Endothelial cell of umbilical vein (primary cell): ENCODE results near the gene KBTBD6. TPM values are rescaled to one million over a fixed set of nuclear protein-coding genes. Genes with fewer than 3 reads are reported as not detected.

Experiments used
- BruUV-seq: library from RNA; stranded (reverse); fragments of 400-500 nt; replicated peaks from 2 replicates; lab custom pipeline; 2021; lab: Mats Ljungman, UMichigan
- CTCF ChIA-PET: fragments of 300-600, 350-600 bp; sonication (Branson Sonifier 250); formaldehyde crosslinking; loops from one replicate; lab custom pipeline; 2021; ENCODE audit warnings: antibody characterized with exemption, inconsistent platforms; lab: Charles Lee
- POLR2A ChIA-PET: fragments of 300-600, 350-600 bp; sonication (Branson Sonifier 250); formaldehyde crosslinking; loops from one replicate; lab custom pipeline; 2021; ENCODE audit warnings: antibody characterized with exemption, inconsistent platforms; lab: Charles Lee
- DNase-seq: peaks from one replicate; pipeline ENCODE4 v3.0.0-alpha.2; 2011; ENCODE audit warnings: low read depth, low spot score
- FAIRE-seq: peaks from 2 replicates; lab custom pipeline; 2011; peaks lifted over from hg19 to GRCh38; lab: Jason Lieb, UNC
- H2AFZ ChIP-seq: 2 replicates; pipeline ENCODE4 v1.6.0; 2012; ENCODE audit warnings: low read depth, low read length, control low read depth, inconsistent platforms
- H3K27ac ChIP-seq: 2 replicates; pipeline ENCODE4 v1.5.1; 2011; ENCODE audit warnings: low read depth, mild to moderate bottlenecking, control low read depth, low read length, moderate library complexity; ENCODE audit not compliant: insufficient read depth
- H3K27me3 ChIP-seq, 2 experiments: 2 replicates each; pipeline versions ENCODE4 v1.6.0 to v1.6.1; 2011; ENCODE audit warnings: low read length in 2 of 2, mixed read lengths in 1 of 2; ENCODE audit not compliant: control insufficient read depth in 2 of 2, insufficient read depth in 2 of 2
- H3K36me3 ChIP-seq, 2 experiments: 2 replicates in 1 of 2; 3 replicates in 1 of 2; pipeline ENCODE4 v1.5.1; 2011; ENCODE audit warnings: low read length in 2 of 2, mild to moderate bottlenecking in 1 of 2, moderate library complexity in 1 of 2; ENCODE audit not compliant: control insufficient read depth in 2 of 2, insufficient read depth in 2 of 2; ENCODE audit errors: extremely low read depth in 1 of 2
- H3K4me1 ChIP-seq: 3 replicates; pipeline ENCODE4 v1.5.1; 2011; ENCODE audit warnings: mild to moderate bottlenecking, low read length; ENCODE audit not compliant: control insufficient read depth, insufficient read depth; ENCODE audit errors: extremely low read depth
- H3K4me2 ChIP-seq: 2 replicates; pipeline ENCODE4 v1.6.1; 2011; ENCODE audit warnings: low read length, control low read depth, mixed read lengths; ENCODE audit not compliant: insufficient read depth
- H3K4me3 ChIP-seq, 3 experiments: fragments of 200-600 bp in 1 of 3; sonication (generic), shearing (Covaris generic) in 1 of 3; replicated peaks in 1 of 3; 2 replicates each; pipeline ENCODE4 v1.5.1; 2011 to 2016; ENCODE audit warnings: control low read depth in 3 of 3, low read length in 3 of 3, mild to moderate bottlenecking in 2 of 3, inconsistent platforms in 1 of 3, low read depth in 1 of 3, moderate library complexity in 1 of 3; ENCODE audit not compliant: insufficient read depth in 1 of 3
- H3K79me2 ChIP-seq: 2 replicates; pipeline ENCODE4 v1.6.0; 2012; ENCODE audit warnings: low read length, inconsistent platforms; ENCODE audit not compliant: control insufficient read depth, insufficient read depth
- H3K9ac ChIP-seq: replicated peaks from 2 replicates; pipeline ENCODE3; 2011; ENCODE audit warnings: low read length, control low read depth; ENCODE audit not compliant: insufficient read depth; ENCODE audit errors: extremely low read depth
- H3K9me1 ChIP-seq: replicated peaks from 3 replicates; pipeline ENCODE4 v1.6.0; 2011; ENCODE audit warnings: mild to moderate bottlenecking, low read length; ENCODE audit not compliant: control insufficient read depth, insufficient read depth; ENCODE audit errors: extremely low read depth
- H3K9me3 ChIP-seq: replicated peaks from 2 replicates; pipeline ENCODE4 v1.5.1; 2012; ENCODE audit warnings: low read length, inconsistent platforms; ENCODE audit not compliant: control insufficient read depth, insufficient read depth
- H4K20me1 ChIP-seq: replicated peaks from 2 replicates; pipeline ENCODE3; 2011; ENCODE audit warnings: mild to moderate bottlenecking, low read length; ENCODE audit not compliant: control insufficient read depth, insufficient read depth; ENCODE audit errors: extremely low read depth
- EZH2 ChIP-seq: IDR thresholded peaks from 2 replicates; pipeline ENCODE4 v1.6.1; 2012; ENCODE audit warnings: borderline replicate concordance, low read depth, mild to moderate bottlenecking, moderate library complexity, low read length, inconsistent platforms; ENCODE audit not compliant: severe bottlenecking
- FOS ChIP-seq: IDR thresholded peaks from 2 replicates; pipeline ENCODE4 v1.6.1; 2011; ENCODE audit warnings: mild to moderate bottlenecking, low read length, moderate library complexity, borderline replicate concordance; ENCODE audit not compliant: insufficient read depth
- GATA2 ChIP-seq: IDR thresholded peaks from 2 replicates; pipeline ENCODE4 v1.7.0; 2011; ENCODE audit warnings: low read depth, mild to moderate bottlenecking, moderate library complexity, mixed read lengths, low read length; ENCODE audit not compliant: insufficient read length, insufficient read depth
- JUN ChIP-seq: IDR thresholded peaks from 2 replicates; pipeline ENCODE4 v1.6.1; 2011; ENCODE audit warnings: borderline replicate concordance, low read depth; ENCODE audit not compliant: insufficient read length, insufficient read depth
- MYC ChIP-seq: IDR thresholded peaks from one replicate; pipeline ENCODE4 v1.6.1; 2011; ENCODE audit warnings: mild to moderate bottlenecking, low read depth, low read length
- POLR2A ChIP-seq: IDR thresholded peaks from 2 replicates; pipeline ENCODE4 v1.6.1; 2012; ENCODE audit warnings: low read depth, mild to moderate bottlenecking, control low read depth, low read length
- POLR2AphosphoS5 ChIP-seq: IDR thresholded peaks from 2 replicates; pipeline ENCODE4 v1.6.1; 2012; ENCODE audit warnings: low read depth, mild to moderate bottlenecking, control low read depth, low read length, moderate library complexity; ENCODE audit not compliant: insufficient read depth
- dilution Hi-C: fragments of 300-500 bp; cut with MboI; formaldehyde crosslinking; loops from one replicate; pipeline ENCODE4 v1.15.0; 2019; ENCODE audit warnings: low sequenced_read_pairs; ENCODE audit not compliant: extremely low pct_ligation_motif_present
- intact Hi-C: fragments of 100-400 bp; cut with micrococcal nuclease; formaldehyde crosslinking; loops from one replicate; pipeline ENCODE4 v1.10.0; 2022
- polyA plus RNA-seq, 4 experiments: library from polyadenylated mRNA; depleted of rRNA in 3 of 4; stranded (reverse) in 3 of 4; unstranded in 1 of 4; fragments of >200 nt; gene quantifications; 2 replicates each; pipeline versions ENCODE4 v1.2.1 to v1.2.3, GENCODE V29; 2011 to 2012; ENCODE audit warnings: missing spikeins in 1 of 4
- total RNA-seq: library from RNA; stranded (reverse); gene quantifications from 2 replicates; pipeline ENCODE4 v1.2.3, GENCODE V29; 2021
- TF ChIP-seq, protein P1 (sequence below): IDR thresholded peaks from 2 replicates; pipeline ENCODE4 v1.6.1; 2011; ENCODE audit not compliant: insufficient read depth, insufficient read length
- TF ChIP-seq, protein P2 (sequence below), 2 donors: IDR thresholded peaks; 1 replicate in 1 of 2; 2 replicates in 1 of 2; pipeline ENCODE4 v1.5.1; 2011; ENCODE audit warnings: low read length in 2 of 2, mild to moderate bottlenecking in 2 of 2, moderate library complexity in 2 of 2, control low read depth in 1 of 2, inconsistent platforms in 1 of 2, low read depth in 1 of 2; ENCODE audit not compliant: insufficient read depth in 1 of 2; ENCODE audit errors: extremely low read depth in 1 of 2

The KBTBD6 gene
- total and polyA plus RNA-seq, 2 donors (not counting 3 experiments of a cell fraction or from before 2014, with no cell fraction given), result 2.6 to 6.6 TPM

DNA sequence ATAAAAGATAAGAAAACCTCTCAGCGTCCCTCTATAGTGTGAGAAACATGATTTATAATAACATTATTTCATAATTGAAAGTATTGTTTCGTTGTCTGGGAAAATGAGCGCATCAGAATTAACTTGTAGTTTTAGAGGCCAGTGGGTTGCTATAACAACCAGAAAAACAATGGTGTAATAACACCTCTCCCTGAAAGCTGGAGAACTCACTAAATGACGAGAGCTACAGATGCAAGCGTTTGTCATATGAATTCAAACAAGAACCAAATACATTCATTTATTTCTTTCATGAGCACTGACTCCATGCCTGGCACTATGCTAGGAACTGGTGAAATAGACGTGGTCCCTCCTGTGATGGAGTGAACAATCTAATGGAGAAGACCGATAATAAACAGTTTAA, 45.4 kb upstream of the KBTBD6 start:
- H3K4me3 ChIP-seq, result no peak overlapping the region
- no peak overlapping the region for H3K27ac ChIP-seq
- H4K20me1 ChIP-seq, result no peaks in the 10 kb centered on the region
- no peaks in the 10 kb centered on the region for H3K4me1 ChIP-seq
- H3K79me2 ChIP-seq, result no peaks in the 10 kb centered on the region
- BruUV-seq, result no TSS peak
- no peaks in the 10 kb centered on the region for H3K9me3 ChIP-seq
- DNase-seq (no peak), FAIRE-seq (no peak)
- dilution Hi-C loops (no loop called here), intact Hi-C loops (no loop called here)
- no peaks in the 10 kb centered on the region for H3K27me3 ChIP-seq
- no peak overlapping the region for H3K9ac ChIP-seq
- no peaks in the 10 kb centered on the region for H3K36me3 ChIP-seq
- H3K4me2 ChIP-seq, result no peak overlapping the region
- no peaks in the 10 kb centered on the region for H3K9me1 ChIP-seq
- H2AFZ ChIP-seq, result no peak overlapping the region
- CTCF ChIA-PET, result no interaction called here
- POLR2A ChIA-PET, result no interaction called here
- TF ChIP-seq POLR2AphosphoS5, result no peak
- TF ChIP-seq, protein P1, sequence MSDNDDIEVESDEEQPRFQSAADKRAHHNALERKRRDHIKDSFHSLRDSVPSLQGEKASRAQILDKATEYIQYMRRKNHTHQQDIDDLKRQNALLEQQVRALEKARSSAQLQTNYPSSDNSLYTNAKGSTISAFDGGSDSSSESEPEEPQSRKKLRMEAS, result no peak
- TF ChIP-seq, protein P2, sequence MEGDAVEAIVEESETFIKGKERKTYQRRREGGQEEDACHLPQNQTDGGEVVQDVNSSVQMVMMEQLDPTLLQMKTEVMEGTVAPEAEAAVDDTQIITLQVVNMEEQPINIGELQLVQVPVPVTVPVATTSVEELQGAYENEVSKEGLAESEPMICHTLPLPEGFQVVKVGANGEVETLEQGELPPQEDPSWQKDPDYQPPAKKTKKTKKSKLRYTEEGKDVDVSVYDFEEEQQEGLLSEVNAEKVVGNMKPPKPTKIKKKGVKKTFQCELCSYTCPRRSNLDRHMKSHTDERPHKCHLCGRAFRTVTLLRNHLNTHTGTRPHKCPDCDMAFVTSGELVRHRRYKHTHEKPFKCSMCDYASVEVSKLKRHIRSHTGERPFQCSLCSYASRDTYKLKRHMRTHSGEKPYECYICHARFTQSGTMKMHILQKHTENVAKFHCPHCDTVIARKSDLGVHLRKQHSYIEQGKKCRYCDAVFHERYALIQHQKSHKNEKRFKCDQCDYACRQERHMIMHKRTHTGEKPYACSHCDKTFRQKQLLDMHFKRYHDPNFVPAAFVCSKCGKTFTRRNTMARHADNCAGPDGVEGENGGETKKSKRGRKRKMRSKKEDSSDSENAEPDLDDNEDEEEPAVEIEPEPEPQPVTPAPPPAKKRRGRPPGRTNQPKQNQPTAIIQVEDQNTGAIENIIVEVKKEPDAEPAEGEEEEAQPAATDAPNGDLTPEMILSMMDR (IDR thresholded peaks at IDR 0.05; ENCODE audit: extremely low read depth in 1 of 2, insufficient read depth in 1 of 2, low read depth in 1 of 2, low read length in 2 of 2), result no peak
- TF ChIP-seq POLR2A, result no peak
- TF ChIP-seq FOS, result no peak
- no peak for TF ChIP-seq GATA2
- TF ChIP-seq MYC, result no peak
- no peak for TF ChIP-seq EZH2
- TF ChIP-seq JUN, result no peak
